ENCODE data around the gene COX6A2. TPM values are rescaled to one million over a fixed set of nuclear protein-coding genes. Genes with fewer than 3 reads are reported as not detected.

COX6A2 gene
- polyA plus RNA-seq, 1 of the 3 experiments (the other 2 are of a cell fraction) = not detected

DNA sequence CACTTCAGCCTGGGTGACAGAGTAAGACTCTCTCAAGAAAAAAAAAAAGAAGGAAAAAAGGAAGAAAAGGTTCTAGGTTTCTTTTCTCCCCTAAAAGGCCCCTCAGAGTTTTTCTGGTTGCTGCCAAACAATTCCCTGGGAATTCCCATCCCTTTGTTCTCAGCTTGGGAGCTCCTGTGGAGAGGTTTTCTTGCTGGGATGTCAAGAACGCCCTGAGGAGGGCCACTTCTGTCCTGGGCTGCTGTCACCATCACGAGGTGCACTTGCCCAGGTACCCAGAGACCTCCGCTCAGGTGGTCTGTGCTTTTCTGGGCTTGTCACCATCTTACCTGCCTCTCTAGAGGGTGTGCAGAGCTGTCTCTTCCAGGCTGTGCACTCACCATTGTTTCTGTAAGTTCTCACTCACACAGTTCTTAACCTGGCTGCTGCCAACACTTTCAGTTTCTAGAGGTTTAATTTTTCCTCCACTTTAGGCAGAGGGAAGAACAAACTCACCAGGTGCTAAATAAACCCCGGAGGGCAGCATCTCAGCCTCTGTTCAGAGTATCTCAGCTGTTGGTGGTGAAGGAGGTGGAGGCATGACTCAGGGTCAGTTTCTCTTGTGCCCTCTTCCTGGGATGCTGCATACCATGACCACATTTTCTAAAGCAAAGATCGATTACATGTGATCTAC is 2.4 kb upstream of the COX6A2 start:
- ChIA-PET CTCF (interaction anchor here (0.5 to 3.0 kb wide), 4 partner anchors 9 to 476 kb away, joined by 3 to 13 read pairs (median 4); no protein-coding TSS in a partner anchor), POLR2A (interaction anchor here (0.6 kb wide), 2 partner anchors 12 to 1031 kb away, joined by 3 read pairs; no protein-coding TSS in a partner anchor)
- Histone ChIP-seq H3K27ac (ENCODE audit: low read depth in 2 of 2, low read length in 1 of 2) (no peak overlapping the region), H3K9me2 (no peaks in the 10 kb centered on the region), H3K27me3 (ENCODE audit: insufficient read depth) (peaks cover 13% of the 10 kb centered on the region), H2AFZ (ENCODE audit: low read depth) (no peak overlapping the region), H4K20me1 (ENCODE audit: insufficient read depth) (no peaks in the 10 kb centered on the region), H3K79me2 (ENCODE audit: insufficient read depth) (no peaks in the 10 kb centered on the region), H3K4me3 (ENCODE audit: low read depth in 2 of 2, low read length in 1 of 2) (no peak overlapping the region), H3K4me1 (ENCODE audit: control insufficient read depth in 1 of 2, insufficient read depth in 2 of 2, low read depth in 1 of 2, low read length in 1 of 2) (no peaks in the 10 kb centered on the region; a peak in 1 of 4 replicates), H3K4me2 (no peak overlapping the region), H3K9ac (no peak overlapping the region), H3F3A (replicated peaks; ENCODE audit: insufficient read depth) (no peaks in the 10 kb centered on the region), H3K36me3 (replicated peaks in 1 of 2; ENCODE audit: control insufficient read depth in 1 of 2, insufficient read depth in 2 of 2, low read length in 1 of 2) (no peaks in the 10 kb centered on the region), H3K9me3 (no peaks in the 10 kb centered on the region)
- DNase-seq = no peak
- TF ChIP-seq MXI1 (IDR thresholded peaks at IDR 0.05; ENCODE audit: low read depth, low read length) (no peak), FOXM1 (IDR thresholded peaks at IDR 0.05; ENCODE audit: low read depth) (no peak), TAF1 (IDR thresholded peaks at IDR 0.05; ENCODE audit: borderline replicate concordance, low read depth, low read length) (no peak), RXRA (IDR thresholded peaks at IDR 0.05; ENCODE audit: borderline replicate concordance, low read depth) (no peak), POLR2AphosphoS5 (IDR thresholded peaks at IDR 0.05; ENCODE audit: low read depth, low read length) (no peak), JUND (IDR thresholded peaks at IDR 0.05) (no peak), FOSL2 (IDR thresholded peaks at IDR 0.05; ENCODE audit: borderline replicate concordance, low read depth) (no peak), IRF3 (IDR thresholded peaks at IDR 0.05; ENCODE audit: low read depth, low read length) (no peak), RAD21 (IDR thresholded peaks at IDR 0.05; ENCODE audit: low read length) (no peak), SIN3A (IDR thresholded peaks at IDR 0.05; ENCODE audit: borderline replicate concordance, low read depth, low read length) (no peak), EZH2phosphoT487 (IDR thresholded peaks at IDR 0.05; ENCODE audit: borderline replicate concordance, low read depth) (no peak), MAX (IDR thresholded peaks at IDR 0.05; ENCODE audit: low read depth) (no peak), NFIC (IDR thresholded peaks at IDR 0.05; ENCODE audit: borderline replicate concordance) (no peak), ZBTB33 (IDR thresholded peaks at IDR 0.05; ENCODE audit: borderline replicate concordance, low read depth) (no peak), SMC3 (IDR thresholded peaks at IDR 0.05; ENCODE audit: low read depth, low read length) (no peak)
- TF ChIP-seq, protein P1, sequence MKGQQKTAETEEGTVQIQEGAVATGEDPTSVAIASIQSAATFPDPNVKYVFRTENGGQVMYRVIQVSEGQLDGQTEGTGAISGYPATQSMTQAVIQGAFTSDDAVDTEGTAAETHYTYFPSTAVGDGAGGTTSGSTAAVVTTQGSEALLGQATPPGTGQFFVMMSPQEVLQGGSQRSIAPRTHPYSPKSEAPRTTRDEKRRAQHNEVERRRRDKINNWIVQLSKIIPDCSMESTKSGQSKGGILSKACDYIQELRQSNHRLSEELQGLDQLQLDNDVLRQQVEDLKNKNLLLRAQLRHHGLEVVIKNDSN (IDR thresholded peaks at IDR 0.05; ENCODE audit: borderline replicate concordance, low read depth) = no peak
- WGBS (ENCODE audit: low lambda C conversion rate) = 43% methylated on average over 4 of the region's 5 CpGs
